H9 (cell line): ENCODE data around the gene NR2C1. TPM values are rescaled to one million over a fixed set of nuclear protein-coding genes. Genes with fewer than 3 reads are reported as not detected.

Experiments
- DNase-seq: peaks from one replicate; pipeline ENCODE4 v3.0.0-alpha.2; 2017
- H2AFZ ChIP-seq: one replicate; pipeline ENCODE4 v1.6.1; 2013; ENCODE audit warnings: mild to moderate bottlenecking, low read length, control low read depth, moderate library complexity
- H2AK5ac ChIP-seq: 2 replicates; pipeline ENCODE4 v1.6.1; 2013; ENCODE audit warnings: low read length, control low read depth, mixed read lengths; ENCODE audit not compliant: insufficient read length
- H2BK120ac ChIP-seq: one replicate; pipeline ENCODE4 v1.6.1; 2013; ENCODE audit warnings: low read depth, mild to moderate bottlenecking, low read length, control low read depth, inconsistent platforms; ENCODE audit not compliant: poor library complexity, severe bottlenecking
- H2BK12ac ChIP-seq: 2 replicates; pipeline ENCODE4 v1.6.1; 2013; ENCODE audit warnings: low read length, control low read depth, mixed read lengths, low read depth; ENCODE audit not compliant: insufficient read length
- H2BK15ac ChIP-seq: 2 replicates; pipeline ENCODE4 v1.6.1; 2013; ENCODE audit warnings: low read depth, low read length, control low read depth
- H2BK20ac ChIP-seq: one replicate; pipeline ENCODE4 v1.6.1; 2013; ENCODE audit warnings: low read depth, mild to moderate bottlenecking, low read length, control low read depth, inconsistent platforms; ENCODE audit not compliant: poor library complexity, severe bottlenecking
- H2BK5ac ChIP-seq: 2 replicates; pipeline ENCODE4 v1.6.1; 2013; ENCODE audit warnings: low read length, control low read depth, mixed read lengths; ENCODE audit not compliant: insufficient read length
- H3K14ac ChIP-seq: 2 replicates; pipeline ENCODE4 v1.6.1; 2013; ENCODE audit warnings: low read length, control low read depth; ENCODE audit not compliant: insufficient read depth
- H3K18ac ChIP-seq: 2 replicates; pipeline ENCODE4 v1.6.1; 2013; ENCODE audit warnings: low read depth, mild to moderate bottlenecking, mixed read lengths, low read length, control low read depth; ENCODE audit not compliant: insufficient read length
- H3K23ac ChIP-seq: 2 replicates; pipeline ENCODE4 v1.6.1; 2013; ENCODE audit warnings: low read length, control low read depth, mixed read lengths, low read depth; ENCODE audit not compliant: insufficient read length
- H3K23me2 ChIP-seq: 2 replicates; pipeline ENCODE4 v1.6.1; 2013; ENCODE audit warnings: low read depth, mild to moderate bottlenecking, mixed read lengths, low read length, control low read depth; ENCODE audit not compliant: insufficient read length, poor library complexity, severe bottlenecking
- H3K27ac ChIP-seq: 2 replicates; pipeline ENCODE4 v1.5.1; 2013; ENCODE audit warnings: low read length, control low read depth, mixed read lengths, low read depth; ENCODE audit not compliant: insufficient read length
- H3K27me3 ChIP-seq: 2 replicates; pipeline ENCODE4 v1.6.1; 2013; ENCODE audit warnings: low read length, control low read depth, inconsistent platforms; ENCODE audit not compliant: insufficient read depth
- H3K4ac ChIP-seq: 2 replicates; pipeline ENCODE4 v1.6.1; 2013; ENCODE audit warnings: low read depth, mild to moderate bottlenecking, control low read depth, inconsistent platforms, low read length, moderate library complexity
- H3K4me1 ChIP-seq: 2 replicates; pipeline ENCODE4 v1.6.1; 2013; ENCODE audit warnings: low read length, control low read depth, inconsistent platforms; ENCODE audit not compliant: insufficient read depth
- H3K4me2 ChIP-seq: 2 replicates; pipeline ENCODE4 v1.6.1; 2013; ENCODE audit warnings: low read length, control low read depth, mixed read lengths; ENCODE audit not compliant: insufficient read length, insufficient read depth
- H3K56ac ChIP-seq: 2 replicates; pipeline ENCODE4 v1.6.1; 2013; ENCODE audit warnings: low read depth, mild to moderate bottlenecking, mixed read lengths, low read length, control low read depth; ENCODE audit not compliant: insufficient read length
- H3K79me1 ChIP-seq: 2 replicates; pipeline ENCODE4 v1.6.1; 2013; ENCODE audit warnings: low read depth, mild to moderate bottlenecking, moderate library complexity, low read length, control low read depth, inconsistent platforms; ENCODE audit not compliant: insufficient read depth, poor library complexity, severe bottlenecking
- H3K79me2 ChIP-seq: 2 replicates; pipeline ENCODE4 v1.6.1; 2013; ENCODE audit warnings: low read length, control low read depth, inconsistent platforms; ENCODE audit not compliant: insufficient read depth
- H3K9ac ChIP-seq: 2 replicates; pipeline ENCODE4 v1.6.1; 2013; ENCODE audit warnings: low read length, control low read depth, mixed read lengths; ENCODE audit not compliant: insufficient read length; ENCODE audit errors: extremely low read depth
- H3K9me3 ChIP-seq: one replicate; pipeline ENCODE4 v1.6.1; 2013; ENCODE audit warnings: low read depth, low read length, inconsistent platforms; ENCODE audit not compliant: control insufficient read depth
- H3T11ph ChIP-seq: one replicate; pipeline ENCODE4 v1.6.1; 2013; ENCODE audit warnings: mild to moderate bottlenecking, low read length, control low read depth, inconsistent platforms
- H4K20me1 ChIP-seq: one replicate; pipeline ENCODE4 v1.6.1; 2013; ENCODE audit not compliant: control insufficient read depth, insufficient read length, insufficient read depth
- H4K5ac ChIP-seq: 2 replicates; pipeline ENCODE4 v1.6.1; 2013; ENCODE audit warnings: low read depth, mild to moderate bottlenecking, mixed read lengths, low read length, control low read depth; ENCODE audit not compliant: insufficient read length
- H4K8ac ChIP-seq: replicated peaks from 2 replicates; pipeline ENCODE4 v1.6.1; 2013; ENCODE audit warnings: low read length, control low read depth, mixed read lengths, low read depth; ENCODE audit not compliant: insufficient read length
- H4K91ac ChIP-seq: 2 replicates; pipeline ENCODE4 v1.6.1; 2013; ENCODE audit warnings: low read depth, mild to moderate bottlenecking, moderate library complexity, mixed read lengths, low read length, control low read depth; ENCODE audit not compliant: insufficient read length
- H3K27ac Mint-ChIP-seq, 3 experiments: 2 replicates in 2 of 3; 3 replicates in 1 of 3; pipeline ENCODE4 v1.8.0; 2020 to 2021; ENCODE audit warnings: mixed read lengths in 3 of 3, mild to moderate bottlenecking in 1 of 3, moderate library complexity in 1 of 3
- H3K27me3 Mint-ChIP-seq: 2 replicates; pipeline ENCODE4 v1.8.0; 2021; ENCODE audit warnings: low read depth, mild to moderate bottlenecking, moderate library complexity, mixed read lengths
- H3K36me3 Mint-ChIP-seq, 3 experiments: 2 replicates in 2 of 3; 3 replicates in 1 of 3; pipeline ENCODE4 v1.8.0; 2020 to 2021; ENCODE audit warnings: low read depth in 3 of 3, mixed read lengths in 3 of 3; ENCODE audit not compliant: insufficient read depth in 1 of 3
- H3K4me1 Mint-ChIP-seq, 2 experiments: 2 replicates each; pipeline ENCODE4 v1.8.0; 2020; ENCODE audit warnings: mixed read lengths in 2 of 2
- H3K4me3 Mint-ChIP-seq, 2 experiments: 2 replicates in 1 of 2; 3 replicates in 1 of 2; pipeline ENCODE4 v1.8.0; 2020 to 2021; ENCODE audit warnings: mild to moderate bottlenecking in 2 of 2, mixed read lengths in 2 of 2, moderate library complexity in 1 of 2
- H3K9me3 Mint-ChIP-seq, 2 experiments: 2 replicates in 1 of 2; 3 replicates in 1 of 2; pipeline ENCODE4 v1.8.0; 2020; ENCODE audit warnings: mild to moderate bottlenecking in 2 of 2, mixed read lengths in 2 of 2, moderate library complexity in 1 of 2
- WGBS: extraction: QIAGEN DNeasy Blood & Tissue Kit; methylation state at CpG from one replicate; pipeline ENCODE4 v1.1.7; 2013; ENCODE audit warnings: missing lambda C conversion rate, low lambda C conversion rate, mixed read lengths; ENCODE audit not compliant: insufficient read length; ENCODE audit errors: extremely low coverage; 5-methylcytosine and 5-hydroxymethylcytosine counted together
- total RNA-seq: library from RNA; stranded (reverse); gene quantifications from 2 replicates; pipeline ENCODE4 v1.2.1, GENCODE V29; 2021
- TF ChIP-seq, protein P1 (sequence below): fragments of 200-600 bp; sonication (generic); conservative IDR thresholded peaks from 3 replicates; pipeline ENCODE4 v1.8.0; 2021; ENCODE audit warnings: antibody characterized with exemption, mild to moderate bottlenecking

The NR2C1 gene
- total RNA-seq, 1 experiment from 2014 or later = 47.0 TPM

DNA sequence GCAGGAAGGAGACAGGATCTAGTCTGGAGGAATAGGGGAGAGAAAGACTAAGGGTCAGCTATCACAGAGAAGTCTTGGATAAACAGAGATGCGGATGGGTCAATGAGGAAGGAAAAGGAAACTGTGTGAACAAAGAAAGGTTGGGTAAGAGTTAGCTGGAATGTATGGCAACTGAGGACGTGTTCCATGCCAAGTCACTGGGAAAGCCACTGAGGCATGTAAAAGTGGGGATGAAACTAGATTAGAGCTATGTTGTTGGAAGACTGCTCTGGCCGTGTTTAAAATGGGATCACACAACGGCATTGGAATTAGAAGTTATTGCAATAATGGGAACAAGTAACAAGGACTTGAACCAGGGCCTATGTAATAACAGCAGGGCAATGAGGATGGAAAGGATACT, 3.9 kb upstream of the NR2C1 start:
- peaks cover 2 to 8% of the 10 kb centered on the region in 2 experiments for H3K4me1 Mint-ChIP-seq
- Histone ChIP-seq H2BK5ac (no peak overlapping the region), H4K5ac (no peak overlapping the region), H3K4me2 (no peak overlapping the region), H3K79me1 (no peaks in the 10 kb centered on the region), H3K27ac (no peak overlapping the region), H3K79me2 (no peaks in the 10 kb centered on the region; the same call in 1 of the 2 replicates), H3K23me2 (no peaks in the 10 kb centered on the region), H2BK20ac (no peak overlapping the region), H2BK120ac (no peak overlapping the region), H3K18ac (no peak overlapping the region), H3K56ac (no peak overlapping the region), H2AFZ (no peak overlapping the region), H2AK5ac (no peak overlapping the region), H3T11ph (no peak overlapping the region), H3K14ac (no peak overlapping the region), H3K9ac (no peak overlapping the region), H3K9me3 (no peaks in the 10 kb centered on the region), H3K27me3 (no peaks in the 10 kb centered on the region), H4K91ac (no peak overlapping the region), H3K4me1 (no peaks in the 10 kb centered on the region), H3K23ac (no peak overlapping the region), H4K8ac (no peak overlapping the region), H3K4ac (no peak overlapping the region), H2BK15ac (no peak overlapping the region), H4K20me1 (no peaks in the 10 kb centered on the region), H2BK12ac (no peak overlapping the region)
- H3K9me3 Mint-ChIP-seq = no peaks in the 10 kb centered on the region
- H3K4me3 Mint-ChIP-seq = no peak overlapping the region
- TF ChIP-seq, protein P1, sequence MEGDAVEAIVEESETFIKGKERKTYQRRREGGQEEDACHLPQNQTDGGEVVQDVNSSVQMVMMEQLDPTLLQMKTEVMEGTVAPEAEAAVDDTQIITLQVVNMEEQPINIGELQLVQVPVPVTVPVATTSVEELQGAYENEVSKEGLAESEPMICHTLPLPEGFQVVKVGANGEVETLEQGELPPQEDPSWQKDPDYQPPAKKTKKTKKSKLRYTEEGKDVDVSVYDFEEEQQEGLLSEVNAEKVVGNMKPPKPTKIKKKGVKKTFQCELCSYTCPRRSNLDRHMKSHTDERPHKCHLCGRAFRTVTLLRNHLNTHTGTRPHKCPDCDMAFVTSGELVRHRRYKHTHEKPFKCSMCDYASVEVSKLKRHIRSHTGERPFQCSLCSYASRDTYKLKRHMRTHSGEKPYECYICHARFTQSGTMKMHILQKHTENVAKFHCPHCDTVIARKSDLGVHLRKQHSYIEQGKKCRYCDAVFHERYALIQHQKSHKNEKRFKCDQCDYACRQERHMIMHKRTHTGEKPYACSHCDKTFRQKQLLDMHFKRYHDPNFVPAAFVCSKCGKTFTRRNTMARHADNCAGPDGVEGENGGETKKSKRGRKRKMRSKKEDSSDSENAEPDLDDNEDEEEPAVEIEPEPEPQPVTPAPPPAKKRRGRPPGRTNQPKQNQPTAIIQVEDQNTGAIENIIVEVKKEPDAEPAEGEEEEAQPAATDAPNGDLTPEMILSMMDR = no peak
- DNase-seq = no peak
- no CpG with 5 or more reads among the region's 4 CpGs for WGBS
- H3K36me3 Mint-ChIP-seq = peaks cover 0 to 10% (median 6%) of the 10 kb centered on the region in 3 experiments; a peak in 4 of 7 replicates
- H3K27me3 Mint-ChIP-seq = no peaks in the 10 kb centered on the region
- peak overlapping the region in 2 of 3 experiments; percentile 1 to 20; a peak in 2 of 7 replicates for H3K27ac Mint-ChIP-seq
